Measurements from ENCODE around the gene TRMO. TPM values are rescaled to one million over a fixed set of nuclear protein-coding genes. Genes with fewer than 3 reads are reported as not detected.

The TRMO gene
- total and polyA plus RNA-seq, 2 experiments from 2014 or later, result 5.0 to 6.4 TPM

- Histone ChIP-seq H3K4me2 (no peak overlapping the region), H3K36me3 (ENCODE audit: insufficient read depth) (no peaks in the 10 kb centered on the region), H3K4me1 (ENCODE audit: insufficient read depth) (peaks cover 21% of the 10 kb centered on the region), H3K27ac (ENCODE audit: low read depth) (no peak overlapping the region), H3F3A (replicated peaks; ENCODE audit: low read depth) (peaks cover 10% of the 10 kb centered on the region; the same call in 1 of the 2 replicates), H3K4me3 (no peak overlapping the region), H4K20me1 (replicated peaks; ENCODE audit: insufficient read depth) (peaks cover 18% of the 10 kb centered on the region), H3K27me3 (ENCODE audit: insufficient read depth) (peaks cover 94% of the 10 kb centered on the region), H3K9me2 (ENCODE audit: insufficient read depth) (no peaks in the 10 kb centered on the region), H3K79me2 (replicated peaks; ENCODE audit: insufficient read depth) (no peaks in the 10 kb centered on the region), H2AFZ (no peak overlapping the region)
- H3K4me3 Mint-ChIP-seq, result no peak overlapping the region
- peaks cover 74% of the 10 kb centered on the region for H3K27me3 Mint-ChIP-seq (ENCODE audit: insufficient read depth, low read depth, poor library complexity)
- no peak; the same call in 1 of the 3 replicates for ATAC-seq
- no peak for DNase-seq (ENCODE audit: low spot score)
- H3K36me3 Mint-ChIP-seq (ENCODE audit: low read depth), result no peaks in the 10 kb centered on the region
- TF ChIP-seq EZH2phosphoT487 (IDR thresholded peaks at IDR 0.05; ENCODE audit: unreplicated experiment), result no peak
- TF ChIP-seq REST (IDR thresholded peaks at IDR 0.05; ENCODE audit: unreplicated experiment), result no peak
- TF ChIP-seq CTCF (conservative IDR thresholded peaks at IDR 0.05; ENCODE audit: low read depth in 2 of 2), result no peak
- no peak for TF ChIP-seq EZH2 (IDR thresholded peaks at IDR 0.05; ENCODE audit: low read depth, unreplicated experiment)
- no peak for TF ChIP-seq STAT1 (IDR thresholded peaks at IDR 0.05; ENCODE audit: unreplicated experiment)
- no peak for TF ChIP-seq ETS1 (IDR thresholded peaks at IDR 0.05)
- TF ChIP-seq JUNB (IDR thresholded peaks at IDR 0.05; ENCODE audit: unreplicated experiment), result no peak
- TF ChIP-seq ZNF114 (CRISPR knock-in tag; IDR thresholded peaks at IDR 0.05), result no peak
- TF ChIP-seq CREB1 (CRISPR knock-in tag; IDR thresholded peaks at IDR 0.05; ENCODE audit: low read depth), result no peak
- TF ChIP-seq ZNF331 (CRISPR knock-in tag; IDR thresholded peaks at IDR 0.05; ENCODE audit: low read depth), result no peak
- no peak for TF ChIP-seq NANOG (IDR thresholded peaks at IDR 0.05; ENCODE audit: borderline replicate concordance)
- no peak for TF ChIP-seq POLR2AphosphoS5 (IDR thresholded peaks at IDR 0.05; ENCODE audit: low read depth)
- no peak for TF ChIP-seq ZNF462 (CRISPR knock-in tag; IDR thresholded peaks at IDR 0.05)
- H3K4me1 Mint-ChIP-seq, result peaks cover 13% of the 10 kb centered on the region
- H3K27ac Mint-ChIP-seq, result no peak overlapping the region
- no peaks in the 10 kb centered on the region; the same call in 2 of the 3 replicates for H3K9me3 Mint-ChIP-seq
Observed at GRCh38 chr9:97860451-97861147, 61.7 kb downstream of the TRMO start.

All from GM23338 (cell line).